Nephron progenitor cell (in vitro differentiated cells): ENCODE measurements around the gene FBLN5.

ENCODE experiments used
- DNase-seq: peaks from one replicate; pipeline ENCODE4 v3.0.0; 2021
- H3K27ac Mint-ChIP-seq: 2 replicates; pipeline ENCODE4 v1.8.0; 2021; ENCODE audit warnings: mild to moderate bottlenecking, moderate library complexity, mixed read lengths
- H3K27me3 Mint-ChIP-seq: 2 replicates; pipeline ENCODE4 v1.8.0; 2021; ENCODE audit warnings: mild to moderate bottlenecking, low read depth, mixed read lengths; ENCODE audit not compliant: poor library complexity
- H3K36me3 Mint-ChIP-seq: 2 replicates; pipeline ENCODE4 v1.8.0; 2021; ENCODE audit warnings: low read depth, mixed read lengths
- H3K4me1 Mint-ChIP-seq: 2 replicates; pipeline ENCODE4 v1.8.0; 2021; ENCODE audit warnings: mixed read lengths
- H3K4me3 Mint-ChIP-seq: 2 replicates; pipeline ENCODE4 v1.8.0; 2021; ENCODE audit warnings: mild to moderate bottlenecking, moderate library complexity, mixed read lengths
- H3K9me3 Mint-ChIP-seq: 2 replicates; pipeline ENCODE4 v1.8.0; 2021; ENCODE audit warnings: mild to moderate bottlenecking, moderate library complexity, mixed read lengths
- TF ChIP-seq, protein P1 (sequence below): fragments of 200-600 bp; sonication (generic); IDR thresholded peaks from 2 replicates; pipeline ENCODE4 v1.5.0; 2021; ENCODE audit warnings: antibody characterized with exemption

Gene FBLN5

DNA sequence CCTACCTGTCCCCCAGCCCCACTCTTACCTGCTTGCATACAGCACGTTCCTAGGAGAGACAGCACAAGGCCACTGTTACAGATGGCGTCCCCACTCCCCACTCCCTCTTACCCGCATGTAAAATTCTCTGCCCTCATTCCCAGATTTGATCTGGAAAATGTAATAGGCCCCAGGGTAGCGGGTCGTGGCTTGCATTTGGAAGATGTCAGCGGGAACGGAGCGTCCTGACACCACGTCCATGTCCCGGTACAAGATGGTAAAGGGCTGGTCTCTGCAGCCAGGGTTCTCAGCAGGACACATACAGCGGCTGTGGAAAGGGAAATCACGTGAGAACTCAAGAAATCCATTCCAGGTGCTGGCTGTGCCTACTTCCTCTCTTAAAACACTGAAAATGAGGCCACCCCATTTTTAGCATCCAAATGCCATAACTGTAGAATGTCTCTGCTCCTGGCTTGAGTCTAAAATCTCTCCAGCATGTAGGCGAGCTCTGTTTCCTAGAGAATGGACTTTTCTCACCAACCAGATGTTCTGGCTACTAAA lies 70.0 kb downstream of the FBLN5 start:
- H3K4me3 Mint-ChIP-seq, result no peak overlapping the region
- no peak overlapping the region for H3K27ac Mint-ChIP-seq
- DNase-seq, result no peak
- TF ChIP-seq, protein P1, sequence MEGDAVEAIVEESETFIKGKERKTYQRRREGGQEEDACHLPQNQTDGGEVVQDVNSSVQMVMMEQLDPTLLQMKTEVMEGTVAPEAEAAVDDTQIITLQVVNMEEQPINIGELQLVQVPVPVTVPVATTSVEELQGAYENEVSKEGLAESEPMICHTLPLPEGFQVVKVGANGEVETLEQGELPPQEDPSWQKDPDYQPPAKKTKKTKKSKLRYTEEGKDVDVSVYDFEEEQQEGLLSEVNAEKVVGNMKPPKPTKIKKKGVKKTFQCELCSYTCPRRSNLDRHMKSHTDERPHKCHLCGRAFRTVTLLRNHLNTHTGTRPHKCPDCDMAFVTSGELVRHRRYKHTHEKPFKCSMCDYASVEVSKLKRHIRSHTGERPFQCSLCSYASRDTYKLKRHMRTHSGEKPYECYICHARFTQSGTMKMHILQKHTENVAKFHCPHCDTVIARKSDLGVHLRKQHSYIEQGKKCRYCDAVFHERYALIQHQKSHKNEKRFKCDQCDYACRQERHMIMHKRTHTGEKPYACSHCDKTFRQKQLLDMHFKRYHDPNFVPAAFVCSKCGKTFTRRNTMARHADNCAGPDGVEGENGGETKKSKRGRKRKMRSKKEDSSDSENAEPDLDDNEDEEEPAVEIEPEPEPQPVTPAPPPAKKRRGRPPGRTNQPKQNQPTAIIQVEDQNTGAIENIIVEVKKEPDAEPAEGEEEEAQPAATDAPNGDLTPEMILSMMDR, result no peak
- H3K36me3 Mint-ChIP-seq, result no peaks in the 10 kb centered on the region
- H3K4me1 Mint-ChIP-seq, result peaks cover 20% of the 10 kb centered on the region
- H3K9me3 Mint-ChIP-seq, result no peaks in the 10 kb centered on the region
- H3K27me3 Mint-ChIP-seq, result peaks cover 12% of the 10 kb centered on the region

DNA sequence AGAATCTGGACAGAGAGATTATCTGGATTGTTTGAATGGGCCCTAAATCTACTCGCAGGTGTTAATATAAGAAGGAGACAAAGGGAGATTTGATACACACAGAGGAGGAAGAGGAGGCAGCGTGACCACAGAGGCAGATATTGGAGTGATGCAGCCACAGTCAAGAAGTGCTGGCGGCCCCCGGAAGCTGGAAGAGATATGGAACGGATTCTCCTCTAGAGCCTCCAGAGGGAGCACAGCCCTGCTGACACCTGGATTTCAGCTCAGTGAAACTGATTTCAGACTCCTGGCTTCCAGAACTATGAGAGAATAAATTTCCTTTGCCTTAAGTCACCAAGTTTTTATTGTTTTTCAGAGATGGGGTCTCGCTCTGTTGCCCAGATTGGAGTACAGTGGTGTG lies 71.0 kb downstream of the FBLN5 start:
- Mint-ChIP-seq H3K4me1 (peaks cover 20% of the 10 kb centered on the region), H3K36me3 (no peaks in the 10 kb centered on the region), H3K27me3 (peaks cover 18% of the 10 kb centered on the region), H3K4me3 (no peak overlapping the region), H3K9me3 (no peaks in the 10 kb centered on the region), H3K27ac (no peak overlapping the region)
- TF ChIP-seq, protein P1, result no peak
- DNase-seq, result no peak

DNA sequence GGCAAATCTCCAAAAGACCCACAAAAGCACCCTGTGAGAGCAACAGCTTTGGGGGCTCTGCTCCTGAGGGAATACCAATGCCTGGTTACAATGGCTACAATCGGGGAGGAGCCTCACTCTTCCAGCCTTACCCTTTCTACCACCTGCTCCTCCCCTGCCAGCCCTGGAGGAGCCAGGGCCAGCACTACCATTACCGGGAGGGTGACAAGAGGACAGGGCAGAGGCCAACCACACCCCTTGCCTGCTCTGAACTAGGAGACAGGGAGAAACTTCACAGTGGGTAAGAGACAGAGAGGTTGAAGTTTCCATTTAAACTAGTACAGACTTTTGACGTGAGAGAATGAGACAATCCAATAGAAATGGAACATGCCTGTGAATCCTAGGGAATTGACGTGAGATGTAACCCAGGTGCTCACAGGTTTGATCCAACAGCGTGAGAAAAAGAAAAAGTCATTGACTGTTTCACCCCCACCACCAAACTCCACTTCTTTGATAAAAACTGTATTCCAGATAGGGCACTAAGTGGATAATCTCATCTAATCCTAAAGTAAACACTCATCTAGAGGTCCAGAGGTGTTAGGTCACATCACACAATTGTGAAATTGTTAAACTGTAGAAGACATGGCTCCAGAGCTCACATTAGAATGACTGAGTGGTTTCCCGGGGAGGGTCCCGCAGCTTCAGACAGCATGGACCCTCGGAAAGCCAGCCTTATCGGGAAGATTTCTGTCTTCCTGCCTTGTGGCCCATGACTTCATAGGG lies 71.8 kb downstream of the FBLN5 start:
- DNase-seq, result no peak
- Mint-ChIP-seq H3K27ac (no peak overlapping the region), H3K27me3 (peaks cover 20% of the 10 kb centered on the region), H3K4me1 (peaks cover 14% of the 10 kb centered on the region), H3K36me3 (no peaks in the 10 kb centered on the region), H3K4me3 (no peak overlapping the region), H3K9me3 (no peaks in the 10 kb centered on the region)
- TF ChIP-seq, protein P1, result no peak

DNA sequence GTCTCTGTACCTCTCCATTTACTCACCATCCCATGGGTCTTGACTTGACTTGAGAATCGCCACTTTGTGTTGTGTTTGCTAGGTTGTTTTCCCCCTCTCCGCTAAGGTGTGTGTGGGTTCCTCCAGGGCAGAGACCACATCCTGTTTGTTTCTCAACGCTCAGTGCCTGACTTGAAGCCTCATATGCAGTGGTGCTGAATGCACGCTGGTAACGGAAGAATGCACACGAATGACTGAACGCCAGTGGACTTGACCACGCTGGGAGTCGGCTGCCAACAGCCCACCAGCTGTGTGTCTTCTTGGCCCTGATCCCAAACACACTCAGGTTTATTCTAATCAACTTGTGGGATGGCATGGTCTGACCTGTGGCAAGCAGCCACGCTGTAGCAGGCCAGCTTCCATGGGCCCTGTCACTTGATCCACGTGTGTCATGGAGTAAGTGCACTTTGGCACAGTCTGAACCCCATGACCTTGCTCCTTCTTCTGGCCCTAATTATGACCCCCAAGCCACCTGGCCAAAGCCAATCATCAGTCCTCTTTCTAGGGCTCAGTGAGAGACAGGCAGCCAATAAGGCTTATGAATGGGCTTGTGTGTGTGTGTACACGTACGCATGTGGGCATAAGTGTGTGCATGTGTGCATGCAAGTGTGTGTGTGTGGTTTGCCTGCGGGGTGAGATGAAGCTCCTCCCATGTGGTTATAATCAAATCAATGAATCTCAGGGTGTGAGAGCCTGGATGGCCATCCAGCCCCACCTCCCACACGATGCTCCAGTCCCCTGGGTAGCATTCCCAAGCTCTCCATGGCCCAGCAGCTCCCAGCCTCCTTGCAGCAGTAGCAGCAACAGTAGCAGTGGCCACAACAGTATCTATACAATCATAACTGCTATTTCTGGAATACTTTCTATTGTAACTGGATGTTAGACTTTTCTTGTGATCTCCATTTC lies 73.8 kb downstream of the FBLN5 start:
- H3K27me3 Mint-ChIP-seq, result peaks cover 14% of the 10 kb centered on the region
- H3K4me1 Mint-ChIP-seq, result peaks cover 25% of the 10 kb centered on the region
- no peak overlapping the region for H3K27ac Mint-ChIP-seq
- H3K4me3 Mint-ChIP-seq, result no peak overlapping the region
- peaks cover 13% of the 10 kb centered on the region for H3K9me3 Mint-ChIP-seq
- no peak for DNase-seq
- H3K36me3 Mint-ChIP-seq, result no peaks in the 10 kb centered on the region
- TF ChIP-seq, protein P1, result no peak

DNA sequence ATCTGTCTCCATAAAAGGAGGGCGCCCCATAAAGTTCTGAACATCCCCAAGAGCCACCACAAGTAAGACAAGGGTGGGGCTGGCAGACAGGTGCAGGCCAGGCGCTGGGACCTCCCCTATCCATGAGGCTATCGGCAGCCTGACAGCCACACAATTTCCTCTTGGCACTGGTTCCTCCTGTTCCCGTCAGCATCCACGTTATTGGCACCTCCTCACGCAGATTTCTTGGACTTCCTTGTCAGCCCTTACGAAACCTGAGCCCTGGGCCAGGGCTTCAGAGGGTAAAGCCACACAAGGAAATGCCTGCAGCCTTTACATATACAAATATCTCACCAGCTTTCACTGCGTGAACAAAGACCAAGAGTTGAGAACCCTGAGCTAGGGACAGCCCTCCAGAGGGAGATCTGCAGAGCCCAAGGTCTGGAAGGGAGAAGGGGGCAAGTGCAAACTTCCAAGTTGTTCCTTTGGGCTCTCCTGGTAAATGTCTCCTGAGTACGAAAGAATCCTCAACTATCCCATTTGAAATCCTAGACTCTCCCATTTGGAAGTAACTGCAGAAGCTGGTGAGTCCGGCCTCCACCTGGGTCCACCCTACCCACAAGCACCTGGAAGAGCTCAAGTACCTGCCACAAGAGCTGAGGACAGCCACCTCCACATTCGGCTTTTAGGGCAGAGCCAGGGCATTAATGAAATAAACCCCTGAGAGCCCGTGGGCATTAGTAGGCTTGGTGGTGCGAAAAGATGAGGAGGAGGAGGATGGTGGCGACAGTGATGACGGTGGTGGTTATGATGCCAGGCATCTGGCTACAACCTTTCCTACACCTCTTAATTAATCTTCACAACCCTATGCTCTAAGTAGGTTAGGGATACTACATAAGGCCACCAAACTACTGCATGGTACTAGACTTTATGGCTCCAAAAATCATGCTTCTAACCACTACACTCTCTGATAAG lies 74.7 kb downstream of the FBLN5 start:
- Mint-ChIP-seq H3K4me3 (no peak overlapping the region), H3K36me3 (no peaks in the 10 kb centered on the region), H3K27ac (no peak overlapping the region), H3K4me1 (peaks cover 25% of the 10 kb centered on the region), H3K27me3 (peaks cover 13% of the 10 kb centered on the region), H3K9me3 (peaks cover 21% of the 10 kb centered on the region)
- DNase-seq, result no peak
- TF ChIP-seq, protein P1, result no peak
